HCEC 1CT (cell line): ENCODE measurements around the gene FBP1.
A peak's percentile ranks its signal among the peaks of the same experiment; 100 is the strongest.
"Not testable (repeated sequence)": the region's sequence is repeated elsewhere in the genome, so short reads cannot be mapped to it uniquely, and the experiment has no call there.

Experiments used
- DNase-seq: peaks from one replicate; pipeline ENCODE4 v3.0.0-alpha.2; 2017

FBP1 gene

DNA sequence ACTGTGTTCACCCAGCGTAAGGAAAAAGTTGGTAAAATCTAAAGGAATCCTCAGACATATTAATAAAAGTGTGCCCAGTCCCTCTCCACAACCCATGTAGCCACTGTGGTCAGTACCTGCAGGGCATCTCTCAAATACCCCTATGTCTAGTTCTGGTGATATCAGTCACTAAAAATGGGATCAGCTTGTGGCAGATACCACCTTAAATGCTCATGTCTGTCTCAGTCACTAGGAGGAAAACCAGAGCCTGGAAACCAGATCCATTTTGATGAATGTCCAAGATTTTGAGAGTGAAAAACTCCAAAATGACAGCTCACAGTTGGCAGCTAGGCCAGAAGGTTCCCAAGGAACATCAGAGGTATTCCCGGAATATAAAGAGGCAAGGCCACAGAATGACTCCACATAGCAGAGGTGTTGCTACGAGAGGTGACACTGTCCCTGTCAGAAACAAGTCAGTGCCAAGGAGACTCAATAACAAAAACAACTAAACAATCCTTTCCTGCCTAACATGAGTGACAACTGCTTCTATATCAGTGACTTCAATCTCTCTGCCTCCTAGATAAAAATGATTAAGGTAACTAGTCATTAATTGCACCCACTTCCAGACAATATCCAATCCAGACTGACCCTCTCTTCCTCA is 70.9 kb downstream of the FBP1 start:
- DNase-seq, result no peak

DNA sequence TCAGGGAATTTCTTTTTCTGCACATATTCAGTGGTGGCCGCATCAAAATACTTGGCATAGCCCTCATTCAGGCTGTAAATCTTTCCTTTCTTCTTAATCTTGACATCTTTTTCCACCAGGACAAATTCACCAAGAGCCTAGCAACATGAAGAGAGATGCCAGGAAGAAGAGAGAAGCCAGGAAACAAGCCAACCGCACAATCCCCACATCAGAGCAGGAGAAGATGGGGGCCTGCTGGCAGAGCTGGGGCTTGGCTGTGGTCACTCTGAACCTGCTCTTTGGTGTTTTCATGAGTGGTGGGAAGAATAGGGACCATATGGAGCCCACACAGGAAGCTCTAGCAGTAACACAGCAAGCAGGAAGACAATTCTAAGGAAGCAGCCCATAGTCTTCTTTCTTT is 72.0 kb downstream of the FBP1 start:
- no peak for DNase-seq

DNA sequence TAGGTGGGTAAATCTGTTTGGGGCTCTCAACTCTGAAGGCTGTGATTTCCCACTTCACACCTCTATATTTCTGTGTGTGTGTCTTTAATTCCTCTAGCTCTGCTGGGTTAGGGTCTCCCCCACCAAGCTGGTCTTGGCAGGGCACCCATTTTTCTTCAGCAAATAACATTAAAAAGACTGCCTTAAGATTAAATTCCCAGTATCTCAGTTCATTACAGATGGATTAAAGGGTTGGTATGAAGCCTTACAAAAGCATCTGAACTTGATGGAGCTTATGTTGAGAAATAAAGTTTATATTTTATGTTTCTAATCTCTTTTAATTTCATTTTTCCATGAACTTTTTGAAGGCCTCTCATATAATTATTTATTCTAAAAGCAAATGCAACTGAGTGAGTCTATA is 72.8 kb downstream of the FBP1 start:
- no peak for DNase-seq

DNA sequence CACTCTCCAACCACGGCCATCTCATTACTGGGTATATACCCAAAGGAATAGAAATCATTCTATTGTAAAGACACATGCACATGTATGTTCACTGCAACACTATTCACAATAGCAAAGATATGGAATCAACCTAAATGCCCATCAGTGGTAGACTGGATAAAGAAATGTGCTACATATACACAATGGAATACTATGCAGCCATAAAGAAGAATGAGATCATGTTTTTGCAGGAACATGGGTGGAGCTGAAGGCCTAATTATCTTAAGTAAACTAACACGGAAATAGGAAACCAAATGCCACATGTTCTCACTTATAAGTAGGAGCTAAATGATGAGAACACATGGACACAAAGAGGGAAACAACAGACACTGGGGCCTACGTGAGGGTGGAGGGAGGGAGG is 75.0 kb downstream of the FBP1 start:
- DNase-seq, result not testable (repeated sequence)

DNA sequence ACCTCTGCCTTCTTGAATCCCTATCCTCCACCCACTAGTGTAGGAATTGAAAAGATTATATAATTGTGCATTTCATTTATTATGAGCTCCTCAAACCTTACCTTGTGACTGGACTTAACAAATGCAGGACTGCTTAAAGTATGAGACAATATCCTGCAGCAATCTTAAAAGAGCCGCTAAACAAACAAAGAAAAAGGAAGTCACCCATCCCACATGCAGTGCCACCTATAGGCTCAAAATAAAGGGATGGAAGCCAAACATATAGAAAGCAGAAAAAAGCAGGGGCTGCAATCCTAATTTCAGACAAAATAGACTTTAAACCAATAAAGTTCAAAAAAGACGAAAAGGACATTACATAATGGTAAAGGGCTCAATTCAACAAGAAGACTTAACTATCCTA is 75.8 kb downstream of the FBP1 start:
- no peak for DNase-seq

DNA sequence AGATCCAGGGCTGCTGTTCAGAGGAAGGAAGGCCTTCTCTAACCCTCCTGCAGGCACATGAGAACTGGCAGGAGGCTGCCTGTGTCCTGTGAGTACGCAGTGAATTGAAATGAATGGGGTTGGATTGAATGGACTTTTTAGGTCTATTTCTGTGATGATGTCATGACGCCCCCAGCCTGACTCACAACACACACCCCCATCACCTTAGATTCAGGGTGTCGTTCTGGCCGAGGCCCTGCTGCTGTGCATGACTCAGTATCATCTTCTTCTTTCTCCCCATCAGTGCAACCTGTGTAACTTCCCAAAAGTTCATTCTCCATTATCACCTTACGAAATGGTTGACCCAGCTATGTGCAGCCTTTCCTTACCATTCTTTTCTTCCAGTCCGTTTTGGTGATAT is 79.1 kb downstream of the FBP1 start:
- no peak for DNase-seq

DNA sequence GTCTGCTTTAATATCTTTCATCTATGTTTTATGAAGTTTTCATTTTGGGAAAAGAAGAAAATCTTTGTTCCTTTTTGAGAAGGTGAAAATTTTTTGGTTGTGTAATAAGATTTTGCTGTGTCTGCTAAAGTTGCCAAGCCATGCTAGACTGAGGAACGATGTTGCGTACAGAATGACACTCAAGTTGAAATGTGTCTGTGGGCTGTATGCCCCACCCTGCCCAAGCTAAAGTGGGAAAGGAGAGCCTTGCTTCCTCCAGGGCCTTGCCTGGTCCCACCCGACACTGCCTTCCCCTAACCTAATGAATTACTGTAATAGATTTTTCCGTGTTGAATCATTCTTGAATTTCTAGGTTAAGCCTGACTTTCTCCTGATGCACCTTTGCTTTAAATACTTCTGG is 81.9 kb downstream of the FBP1 start:
- DNase-seq, result no peak

DNA sequence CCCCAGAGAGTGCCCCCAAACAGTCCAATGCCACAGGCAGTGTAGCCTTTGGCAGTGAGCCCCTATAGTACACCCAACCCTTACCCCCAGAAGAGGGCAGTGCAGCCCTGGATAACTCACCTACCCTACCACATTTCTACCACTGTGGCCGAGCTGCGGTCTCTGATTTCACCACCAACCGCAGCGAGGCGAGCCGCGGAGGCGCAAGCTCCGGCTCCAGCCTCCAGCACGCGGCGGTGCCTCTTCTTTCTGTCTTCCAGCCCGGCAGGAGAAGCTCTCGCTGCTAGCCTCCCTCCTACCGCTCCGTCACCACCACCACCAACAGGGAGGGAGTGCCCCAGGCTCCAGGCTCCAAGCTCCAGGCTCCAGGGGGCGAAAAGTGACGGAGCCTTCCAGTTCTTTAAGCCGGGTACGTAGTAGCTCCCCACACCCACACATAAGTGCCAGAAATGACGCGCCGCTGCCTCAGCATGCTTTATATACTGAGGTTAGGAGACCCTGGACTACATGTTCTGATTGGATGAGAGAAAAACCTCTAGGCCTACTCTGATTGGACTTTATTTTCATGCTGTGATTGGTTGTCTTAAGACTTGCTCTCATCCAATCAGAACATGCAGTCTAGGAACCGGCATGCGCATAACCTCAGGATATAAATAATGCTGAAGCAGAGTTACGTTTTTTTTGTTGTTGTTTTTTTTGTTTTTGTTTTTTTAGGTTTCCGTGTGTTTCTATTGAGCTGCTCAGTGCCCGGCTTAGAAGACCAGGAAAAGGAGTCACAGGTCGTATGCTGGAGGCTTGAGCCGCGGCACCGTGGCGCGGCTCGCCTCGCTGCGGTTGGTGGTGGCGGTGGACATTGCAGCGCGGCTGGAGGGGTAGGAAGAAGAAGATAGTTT is 84.6 kb downstream of the FBP1 start, which contains the start of gene PCAT7:
PCAT7 (plus strand) TSS at position 645 of the 893 bp plus-strand sequence.
- DNase-seq, result peak; percentile 17

DNA sequence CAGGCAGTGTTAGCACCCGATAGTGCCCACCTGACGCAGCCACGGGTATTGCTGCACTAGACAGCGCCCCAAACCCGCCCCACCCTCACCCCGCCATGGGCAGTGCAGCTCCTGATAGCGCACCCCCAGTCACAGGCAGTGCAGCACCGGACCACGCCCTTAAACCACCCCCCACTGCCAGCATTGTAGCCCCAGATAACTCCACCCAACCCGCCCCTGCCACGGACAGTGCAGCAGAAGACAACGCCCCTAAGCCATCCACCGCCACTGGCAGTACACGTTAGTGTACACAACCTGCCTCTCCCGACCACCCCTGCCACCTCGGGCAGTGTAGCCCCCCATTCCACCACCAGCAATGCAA is 85.3 kb downstream of the FBP1 start:
- no peak for DNase-seq
